ENCODE results near the gene PPP2R2B. TPM values are rescaled to one million over a fixed set of nuclear protein-coding genes. Genes with fewer than 3 reads are reported as not detected.
A peak's percentile ranks its signal among the peaks of the same experiment; 100 is the strongest.

PPP2R2B gene
- total RNA-seq, 3 donors from 2014 or later = 0.99 to 5.9 (median 1.2) TPM

GRCh38 chr5:146756546-146756945 is 122.0 kb downstream of the PPP2R2B start:
- Histone ChIP-seq H3K9me3 (no peaks in the 10 kb centered on the region), H3K4me1 (ENCODE audit: low read depth) (no peaks in the 10 kb centered on the region), H3K4me3 (no peak overlapping the region), H3K36me3 (ENCODE audit: low read depth) (no peaks in the 10 kb centered on the region)
- DNase-seq (no peak), ATAC-seq (no peak)
- TF ChIP-seq CTCF (IDR thresholded peaks at IDR 0.05) = no peak
- intact Hi-C loops (cut with DNase I, micrococcal nuclease) = no loop called here

- H3K36me3 ChIP-seq (ENCODE audit: low read depth) = no peaks in the 10 kb centered on the region
- no peak for TF ChIP-seq CTCF (IDR thresholded peaks at IDR 0.05)
- H3K4me3 ChIP-seq = no peak overlapping the region
- no peaks in the 10 kb centered on the region for H3K9me3 ChIP-seq
- intact Hi-C loops (cut with DNase I, micrococcal nuclease) = no loop called here
- DNase-seq (no peak), ATAC-seq (no peak)
- H3K4me1 ChIP-seq (ENCODE audit: low read depth) = no peaks in the 10 kb centered on the region
Measured at GRCh38 chr5:146755793-146756192, 122.8 kb downstream of the PPP2R2B start.

- intact Hi-C loops (cut with DNase I, micrococcal nuclease) = no loop called here
Measured at GRCh38 chr5:146754621-146755020, 123.9 kb downstream of the PPP2R2B start.

GRCh38 chr5:146753641-146754040 is 124.9 kb downstream of the PPP2R2B start:
- H3K4me1 ChIP-seq (ENCODE audit: low read depth) = no peaks in the 10 kb centered on the region
- H3K9me3 ChIP-seq = no peaks in the 10 kb centered on the region
- intact Hi-C loops (cut with DNase I, micrococcal nuclease) = no loop called here
- DNase-seq = no peak
- no peak for TF ChIP-seq CTCF (IDR thresholded peaks at IDR 0.05)
- no peak for ATAC-seq
- H3K36me3 ChIP-seq (ENCODE audit: low read depth) = no peaks in the 10 kb centered on the region
- no peak overlapping the region for H3K4me3 ChIP-seq

More at GRCh38 chr5:146754621-146755020, 123.9 kb downstream of the PPP2R2B start:
- TF ChIP-seq CTCF (IDR thresholded peaks at IDR 0.05) = no peak
- Histone ChIP-seq H3K36me3 (ENCODE audit: low read depth) (no peaks in the 10 kb centered on the region), H3K9me3 (no peaks in the 10 kb centered on the region), H3K4me3 (no peak overlapping the region), H3K4me1 (ENCODE audit: low read depth) (no peaks in the 10 kb centered on the region)
- DNase-seq (no peak), ATAC-seq (no peak)

GRCh38 chr5:146751781-146752401 is 126.7 kb downstream of the PPP2R2B start:
- H3K4me3 ChIP-seq = no peak overlapping the region
- intact Hi-C loops (cut with DNase I, micrococcal nuclease) = no loop called here
- DNase-seq (peak in 2 of 3 donors; percentile 21 to 44), ATAC-seq (peak; percentile 91)
- no peaks in the 10 kb centered on the region for H3K36me3 ChIP-seq (ENCODE audit: low read depth)
- H3K4me1 ChIP-seq (ENCODE audit: low read depth) = no peaks in the 10 kb centered on the region
- no peak for TF ChIP-seq CTCF (IDR thresholded peaks at IDR 0.05)
- H3K9me3 ChIP-seq = no peaks in the 10 kb centered on the region

GRCh38 chr5:146751054-146751453 is 127.5 kb downstream of the PPP2R2B start:
- H3K36me3 ChIP-seq (ENCODE audit: low read depth) = no peaks in the 10 kb centered on the region
- intact Hi-C loops (cut with DNase I, micrococcal nuclease) = no loop called here
- ATAC-seq (no peak), DNase-seq (no peak)
- no peak overlapping the region for H3K4me3 ChIP-seq
- TF ChIP-seq CTCF (IDR thresholded peaks at IDR 0.05) = no peak
- no peaks in the 10 kb centered on the region for H3K9me3 ChIP-seq
- no peaks in the 10 kb centered on the region for H3K4me1 ChIP-seq (ENCODE audit: low read depth)
